H1 (cell line): ENCODE measurements around the gene KCTD17. TPM values are rescaled to one million over a fixed set of nuclear protein-coding genes. Genes with fewer than 3 reads are reported as not detected.

Source experiments
- CTCF ChIA-PET: fragments of 300-600 bp; sonication (Branson Sonifier 250); formaldehyde crosslinking; loops from one replicate; lab custom pipeline; 2021; ENCODE audit not compliant: partially characterized antibody; lab: Charles Lee
- POLR2A ChIA-PET: fragments of 300-600 bp; sonication (Branson Sonifier 250); formaldehyde crosslinking; loops from one replicate; lab custom pipeline; 2021; ENCODE audit warnings: inconsistent platforms; ENCODE audit not compliant: partially characterized antibody; lab: Charles Lee
- DNase-seq, 2 experiments: peaks; one replicate each; pipeline versions ENCODE4 v3.0.0 to v3.0.0-alpha.2; 2010 to 2022; ENCODE audit warnings: low spot score in 2 of 2, low read depth in 1 of 2, mixed read lengths in 1 of 2
- FAIRE-seq: peaks from 2 replicates; lab custom pipeline; 2011; peaks lifted over from hg19 to GRCh38; lab: Jason Lieb, UNC
- H2AFZ ChIP-seq: 2 replicates; pipeline ENCODE4 v1.8.1; 2012; ENCODE audit warnings: low read length, inconsistent platforms
- H2AK5ac ChIP-seq: 2 replicates; pipeline ENCODE4 v1.6.1; 2013; ENCODE audit warnings: low read depth, low read length
- H2BK120ac ChIP-seq: replicated peaks from 2 replicates; pipeline ENCODE3; 2013; ENCODE audit warnings: low read depth, low read length, inconsistent platforms
- H2BK12ac ChIP-seq: 2 replicates; pipeline ENCODE4 v1.6.1; 2013; ENCODE audit warnings: low read depth, low read length
- H2BK15ac ChIP-seq: 2 replicates; pipeline ENCODE4 v1.6.1; 2013; ENCODE audit warnings: low read length
- H2BK20ac ChIP-seq: 2 replicates; pipeline ENCODE4 v1.6.1; 2013; ENCODE audit warnings: low read length
- H2BK5ac ChIP-seq: 2 replicates; pipeline ENCODE4 v1.6.1; 2013; ENCODE audit warnings: low read depth, low read length
- H3K14ac ChIP-seq: 2 replicates; pipeline ENCODE4 v1.6.1; 2013; ENCODE audit warnings: inconsistent platforms; ENCODE audit not compliant: insufficient read length
- H3K18ac ChIP-seq: 2 replicates; pipeline ENCODE4 v1.6.1; 2013; ENCODE audit warnings: low read length; ENCODE audit errors: extremely low read depth
- H3K23ac ChIP-seq: 2 replicates; pipeline ENCODE4 v1.6.1; 2013; ENCODE audit warnings: inconsistent platforms; ENCODE audit not compliant: insufficient read length
- H3K23me2 ChIP-seq: 2 replicates; pipeline ENCODE4 v1.6.1; 2013; ENCODE audit warnings: low read depth, low read length
- H3K27ac ChIP-seq: 2 replicates; pipeline ENCODE4 v1.6.1; 2011; ENCODE audit warnings: low read depth, low read length, inconsistent platforms
- H3K27me3 ChIP-seq, 4 experiments: replicated peaks in 1 of 4; 1 replicate in 1 of 4; 2 replicates in 3 of 4; pipeline versions ENCODE4 v1.6.1 to v1.8.1; 2011 to 2013; ENCODE audit warnings: low read length in 3 of 4, mild to moderate bottlenecking in 3 of 4, inconsistent platforms in 2 of 4, mixed read lengths in 2 of 4, moderate library complexity in 1 of 4; ENCODE audit not compliant: control insufficient read depth in 3 of 4, insufficient read depth in 3 of 4; ENCODE audit errors: extremely low read depth in 1 of 4
- H3K36me3 ChIP-seq, 4 experiments: 2 replicates each; pipeline versions ENCODE4 v1.6.1 to v1.8.1; 2011 to 2013; ENCODE audit warnings: mild to moderate bottlenecking in 4 of 4, low read length in 3 of 4, moderate library complexity in 2 of 4, control low read depth in 1 of 4, inconsistent platforms in 1 of 4; ENCODE audit not compliant: insufficient read depth in 4 of 4, control insufficient read depth in 2 of 4
- H3K4ac ChIP-seq: replicated peaks from 2 replicates; pipeline ENCODE3; 2013; ENCODE audit warnings: low read length, low read depth, mixed read lengths, inconsistent platforms; ENCODE audit not compliant: insufficient read length
- H3K4me1 ChIP-seq, 4 experiments: replicated peaks in 1 of 4; 1 replicate in 1 of 4; 2 replicates in 3 of 4; pipeline versions ENCODE4 v1.6.1 to v1.8.1; 2011 to 2013; ENCODE audit warnings: low read length in 3 of 4, inconsistent platforms in 2 of 4, mixed read lengths in 1 of 4; ENCODE audit not compliant: insufficient read depth in 4 of 4, control insufficient read depth in 3 of 4
- H3K4me2 ChIP-seq, 2 experiments: 2 replicates each; pipeline versions ENCODE4 v1.6.1 to v1.8.1; 2011 to 2013; ENCODE audit warnings: low read depth in 2 of 2, low read length in 2 of 2, control low read depth in 1 of 2, inconsistent platforms in 1 of 2, mild to moderate bottlenecking in 1 of 2; ENCODE audit not compliant: insufficient read depth in 1 of 2
- H3K4me3 ChIP-seq, 4 experiments: fragments of 200-600, 300-600 bp in 1 of 4; sonication (generic), shearing (Covaris generic), sonication (Bioruptor Twin) in 1 of 4; 2 replicates each; pipeline versions ENCODE4 v1.5.1 to v1.8.1; 2011 to 2016; ENCODE audit warnings: low read length in 4 of 4, low read depth in 3 of 4, control low read depth in 2 of 4, inconsistent platforms in 2 of 4, mild to moderate bottlenecking in 2 of 4, mixed read lengths in 1 of 4, moderate library complexity in 1 of 4; ENCODE audit not compliant: insufficient read depth in 2 of 4; ENCODE audit errors: extremely low read depth in 1 of 4
- H3K56ac ChIP-seq: replicated peaks from 2 replicates; pipeline ENCODE3; 2013; ENCODE audit warnings: low read depth, mild to moderate bottlenecking, mixed read lengths, low read length, inconsistent platforms; ENCODE audit not compliant: insufficient read length
- H3K79me1 ChIP-seq: 2 replicates; pipeline ENCODE4 v1.6.1; 2013; ENCODE audit warnings: low read depth, low read length, control low read depth
- H3K79me2 ChIP-seq, 2 experiments: 2 replicates each; pipeline versions ENCODE4 v1.6.1 to v1.8.1; 2012 to 2013; ENCODE audit warnings: low read length in 2 of 2, mild to moderate bottlenecking in 2 of 2, inconsistent platforms in 1 of 2; ENCODE audit not compliant: insufficient read depth in 2 of 2, control insufficient read depth in 1 of 2
- H3K9ac ChIP-seq, 4 experiments: replicated peaks in 1 of 4; 1 replicate in 1 of 4; 2 replicates in 3 of 4; pipeline versions ENCODE4 v1.6.1 to v1.8.1; 2011 to 2013; ENCODE audit warnings: low read depth in 3 of 4, low read length in 3 of 4, control low read depth in 2 of 4, mild to moderate bottlenecking in 2 of 4, moderate library complexity in 2 of 4, inconsistent platforms in 1 of 4; ENCODE audit errors: extremely low read depth in 1 of 4
- H3K9me3 ChIP-seq, 2 experiments: 2 replicates each; pipeline versions ENCODE4 v1.6.1 to v1.8.1; 2012 to 2013; ENCODE audit warnings: mild to moderate bottlenecking in 2 of 2, moderate library complexity in 2 of 2, control low read depth in 1 of 2, inconsistent platforms in 1 of 2, low read depth in 1 of 2, low read length in 1 of 2, mixed read lengths in 1 of 2; ENCODE audit not compliant: insufficient read depth in 2 of 2
- H4K20me1 ChIP-seq, 2 experiments: replicated peaks in 1 of 2; 2 replicates each; pipeline versions ENCODE3 to v1.8.1; 2011 to 2013; ENCODE audit warnings: inconsistent platforms in 2 of 2, low read length in 2 of 2, mild to moderate bottlenecking in 1 of 2; ENCODE audit not compliant: insufficient read depth in 2 of 2, control insufficient read depth in 1 of 2
- H4K5ac ChIP-seq: 2 replicates; pipeline ENCODE4 v1.6.1; 2013; ENCODE audit warnings: low read length, low read depth, mixed read lengths, inconsistent platforms; ENCODE audit not compliant: insufficient read length
- H4K8ac ChIP-seq: 2 replicates; pipeline ENCODE4 v1.8.0; 2013; ENCODE audit warnings: mild to moderate bottlenecking, moderate library complexity, low read length, inconsistent platforms; ENCODE audit not compliant: insufficient read depth; ENCODE audit errors: extremely low read depth
- H4K91ac ChIP-seq: replicated peaks from 2 replicates; pipeline ENCODE3; 2013; ENCODE audit warnings: low read length, mixed read lengths, inconsistent platforms; ENCODE audit not compliant: insufficient read length
- CBX5 ChIP-seq: fragments of 300-800, 300-1000 bp; sonication (generic); IDR thresholded peaks from 2 replicates; pipeline ENCODE4 v1.7.1; 2016; ENCODE audit warnings: antibody characterized with exemption, low read length, low read depth
- JUND ChIP-seq: IDR thresholded peaks from 2 replicates; pipeline ENCODE4 v1.6.1; 2011; ENCODE audit warnings: mild to moderate bottlenecking, improper control_type of control experiment, low read length
- KDM4A ChIP-seq: IDR thresholded peaks from one replicate; pipeline ENCODE4 v1.7.1; 2012; ENCODE audit warnings: low read depth, mild to moderate bottlenecking, moderate library complexity, low read length, inconsistent platforms; ENCODE audit not compliant: severe bottlenecking
- POLR2AphosphoS5 ChIP-seq: IDR thresholded peaks from 2 replicates; pipeline ENCODE4 v1.6.1; 2011; ENCODE audit warnings: low read depth, low read length
- RBBP5 ChIP-seq: IDR thresholded peaks from 2 replicates; pipeline ENCODE4 v1.7.1; 2012; ENCODE audit warnings: low read depth, mild to moderate bottlenecking, inconsistent platforms, low read length, moderate library complexity, borderline replicate concordance
- SIX5 ChIP-seq: IDR thresholded peaks from 2 replicates; pipeline ENCODE4 v1.6.1; 2011; ENCODE audit warnings: mild to moderate bottlenecking, low read depth, low read length
- TEAD4 ChIP-seq: IDR thresholded peaks from 2 replicates; pipeline ENCODE4 v1.6.1; 2012; ENCODE audit warnings: low read depth, low read length, inconsistent platforms, mixed read lengths
- WGBS, 2 experiments: shearing (Covaris generic) in 1 of 2; methylation state at CpG; one replicate each; pipeline versions ENCODE4 v1.1.6 to v1.1.7; 2013 to 2015; ENCODE audit warnings: low lambda C conversion rate in 2 of 2, mixed read lengths in 2 of 2, inconsistent platforms in 1 of 2, low coverage in 1 of 2, missing lambda C conversion rate in 1 of 2; ENCODE audit not compliant: insufficient replicate concordance in 2 of 2, insufficient coverage in 1 of 2, insufficient read length in 1 of 2; ENCODE audit errors: extremely low coverage in 1 of 2, missing lambda C conversion rate in 1 of 2; 5-methylcytosine and 5-hydroxymethylcytosine counted together
- polyA plus RNA-seq, 7 experiments: library from polyadenylated mRNA; depleted of rRNA in 3 of 7; stranded (reverse) in 5 of 7; unstranded in 2 of 7; fragments of >200 nt in 5 of 7; fragments of 200-250 nt in 2 of 7; gene quantifications; 1 replicate in 5 of 7; 2 replicates in 1 of 7; 4 replicates in 1 of 7; pipeline versions ENCODE4 v1.2.1 to v1.2.3, GENCODE V29; 2011 to 2013; ENCODE audit warnings: missing spikeins in 2 of 7, mixed read lengths in 2 of 7
- total RNA-seq: library from RNA; stranded (reverse); fragmentation: NEBNext Ultra II Directional; extraction: Animal tissue kit (Norgen Biotek cat#: 25700); gene quantifications from 2 replicates; pipeline ENCODE4 v1.2.1, GENCODE V29; 2021

KCTD17 gene
- total and polyA plus RNA-seq, 2 of the 8 experiments (the other 6 are each of a cell fraction or from before 2014, with no cell fraction given): 39.4 to 44.0 TPM

DNA sequence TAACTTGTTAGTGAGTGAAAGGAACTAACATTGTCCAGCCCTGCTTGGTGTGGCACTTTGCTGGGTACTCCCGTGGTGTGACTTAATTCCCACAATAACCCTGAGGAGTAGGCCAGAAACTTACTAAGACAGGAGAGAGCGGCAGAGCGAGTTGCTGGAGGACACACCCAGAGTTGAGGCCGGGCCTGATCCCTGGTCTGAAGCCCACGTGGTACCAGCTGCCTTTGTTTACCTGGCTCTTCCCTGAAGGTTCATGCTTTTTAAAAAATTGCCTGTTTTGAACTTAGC, 31.4 kb upstream of the KCTD17 start:
- Histone ChIP-seq H2BK5ac (0 out of 2 replicates have a peak overlapping the region, but pooled peaks have one; percentile 71), H3K9me3 (no peaks in the 10 kb centered on the region), H4K20me1 (peaks cover 12 to 30% of the 10 kb centered on the region in 2 experiments), H3K9ac (peak overlapping the region in 3 of 4 experiments; percentile 48 to 88 (median 79); a peak in 5 of 7 replicates), H3K4ac (peak overlapping the region; percentile 71), H3K36me3 (peaks cover 0 to 22% (median 8%) of the 10 kb centered on the region in 4 experiments; a peak in 3 of 8 replicates), H3K27ac (peak overlapping the region; percentile 89; the same call in 1 of the 2 replicates), H3K18ac (peak overlapping the region; percentile 10), H3K79me2 (peaks cover 0 to 25% of the 10 kb centered on the region in 2 experiments; a peak in 3 of 4 replicates), H3K79me1 (peaks cover 8% of the 10 kb centered on the region), H3K23me2 (peaks cover 11% of the 10 kb centered on the region), H4K5ac (peak overlapping the region; percentile 73), H3K23ac (no peak overlapping the region), H2BK20ac (no peak overlapping the region), H2BK12ac (peak overlapping the region; percentile 53; the same call in 1 of the 2 replicates), H3K4me2 (peak overlapping the region; percentile 73 to 89), H2BK120ac (no peak overlapping the region), H2AK5ac (no peak overlapping the region), H3K56ac (no peak overlapping the region), H2AFZ (peak overlapping the region; percentile 24; the same call in 1 of the 2 replicates), H3K4me3 (peak overlapping the region; percentile 41 to 86 (median 72)), H4K91ac (peak overlapping the region; percentile 65), H3K4me1 (peaks cover 0 to 21% (median 11%) of the 10 kb centered on the region in 4 experiments; a peak in 6 of 7 replicates), H3K27me3 (no peaks in the 10 kb centered on the region), H3K14ac (no peak overlapping the region), H2BK15ac (peak overlapping the region; percentile 12; the same call in 1 of the 2 replicates), H4K8ac (no peak overlapping the region)
- FAIRE-seq (no peak), DNase-seq (no peak)
- WGBS, 2 experiments: 19% methylated on average over 5 of the region's 5 CpGs; no CpG with 5 or more reads in 1 of the 2 experiments
- ChIA-PET POLR2A (interaction anchor here (1.4 to 4.3 kb wide), 7 partner anchors 10 to 60 kb away, joined by 3 to 33 read pairs (median 5); no protein-coding TSS in a partner anchor), CTCF (interaction anchor here (0.6 to 5.4 kb wide), 8 partner anchors 9 to 1764 kb away, joined by 3 to 37 read pairs (median 4); no protein-coding TSS in a partner anchor)
- TF ChIP-seq POLR2AphosphoS5: no peak
- no peak for TF ChIP-seq RBBP5
- TF ChIP-seq JUND: no peak
- TF ChIP-seq CBX5: no peak
- TF ChIP-seq TEAD4: no peak
- TF ChIP-seq KDM4A: no peak
- TF ChIP-seq SIX5: no peak
